Ascending aorta (tissue), 2 donors: ENCODE results near the gene MGST2. TPM values are rescaled to one million over a fixed set of nuclear protein-coding genes. Genes with fewer than 3 reads are reported as not detected.

Source experiments
- DNase-seq, 2 donors: peaks; one replicate each; pipeline ENCODE4 v3.0.0-alpha.2; 2019; ENCODE audit warnings: low spot score in 2 of 2
- H3K27ac ChIP-seq, 2 donors: fragments of 200-600 bp; sonication (generic); one replicate each; pipeline ENCODE4 v1.5.1; 2016 to 2017; ENCODE audit warnings: mild to moderate bottlenecking in 1 of 2
- H3K27me3 ChIP-seq: fragments of 200-600 bp; sonication (generic); one replicate; pipeline ENCODE4 v1.5.1; 2017
- H3K36me3 ChIP-seq, 2 donors: fragments of 200-600 bp; sonication (generic); one replicate each; pipeline ENCODE4 v1.5.1; 2016
- H3K4me1 ChIP-seq, 2 donors: fragments of 200-600 bp; sonication (generic); one replicate each; pipeline ENCODE4 v1.5.1; 2016 to 2017; ENCODE audit warnings: mild to moderate bottlenecking in 1 of 2
- H3K4me3 ChIP-seq, 2 donors: fragments of 200-600 bp; sonication (generic); one replicate each; pipeline ENCODE4 v1.5.1; 2016 to 2017; ENCODE audit warnings: mild to moderate bottlenecking in 1 of 2
- H3K9me3 ChIP-seq, 2 donors: fragments of 200-600 bp; sonication (generic); one replicate each; pipeline ENCODE4 v1.5.1; 2016
- CTCF ChIP-seq, 3 experiments: fragments of 200-600 bp in 2 of 3; fragments of 450-650 bp in 1 of 3; sonication (generic) in 2 of 3; IDR thresholded peaks; one replicate each; pipeline ENCODE4 v1.5.1; 2016 to 2019; ENCODE audit warnings: antibody characterized with exemption in 3 of 3, mild to moderate bottlenecking in 1 of 3, moderate library complexity in 1 of 3
- intact Hi-C: fragments of 100-400 bp; cut with DNase I; formaldehyde crosslinking; loops from one replicate; pipeline ENCODE4 v1.15.1; 2023
- total RNA-seq: library from RNA; depleted of rRNA; stranded (reverse); fragments of >200 nt; gene quantifications from one replicate; pipeline ENCODE4 v1.1.0, GENCODE V29; 2016

Gene MGST2
- 34.4 TPM for total RNA-seq

- intact Hi-C loops: loop anchor here (5.0 kb wide), 1 partner anchor 486 kb away; the partner anchor contains the start of gene MAML3
- H3K27ac ChIP-seq: peak within 1 kb of the TSS; percentile 69 to 88
- no peaks in the 10 kb centered on the region for H3K9me3 ChIP-seq
- no peaks in the 10 kb centered on the region for H3K36me3 ChIP-seq
- peak in 1 of 2 donors; percentile 81 for DNase-seq
- H3K27me3 ChIP-seq: no peaks in the 10 kb centered on the region
- TF ChIP-seq CTCF (IDR thresholded peaks at IDR 0.05): no peak
- peak within 1 kb of the TSS; percentile 61 to 64 for H3K4me3 ChIP-seq
- H3K4me1 ChIP-seq: peaks cover 2 to 9% of the 10 kb centered on the region in 2 donors
Observed at GRCh38 chr4:139665690-139666529, at the start of gene MGST2. Gene MGST2, plus strand, starts transcription at chr4:139665819. Its CDS starts 201 bp downstream, at chr4:139666020.

- DNase-seq: no peak
- H3K9me3 ChIP-seq: no peaks in the 10 kb centered on the region
- no peaks in the 10 kb centered on the region for H3K4me1 ChIP-seq
- no peak overlapping the region for H3K4me3 ChIP-seq
- H3K36me3 ChIP-seq: no peaks in the 10 kb centered on the region
- peak in 2 of 3 experiments; percentile 14 to 32 for TF ChIP-seq CTCF (IDR thresholded peaks at IDR 0.05)
- intact Hi-C loops: no loop called here
- H3K27ac ChIP-seq: no peak overlapping the region
- H3K27me3 ChIP-seq: no peaks in the 10 kb centered on the region
Observed at GRCh38 chr4:139617702-139618490, 47.7 kb upstream of the MGST2 start.

GRCh38 chr4:139619644-139620043, 46.0 kb upstream of the MGST2 start:
- Histone ChIP-seq H3K4me1 (no peaks in the 10 kb centered on the region), H3K27me3 (no peaks in the 10 kb centered on the region), H3K9me3 (no peaks in the 10 kb centered on the region), H3K4me3 (no peak overlapping the region), H3K36me3 (no peaks in the 10 kb centered on the region), H3K27ac (no peak overlapping the region)
- intact Hi-C loops: no loop called here
- peak in 1 of 3 experiments; percentile 28 for TF ChIP-seq CTCF (IDR thresholded peaks at IDR 0.05)
- DNase-seq: no peak

GRCh38 chr4:139622901-139623381, 42.7 kb upstream of the MGST2 start:
- Histone ChIP-seq H3K36me3 (no peaks in the 10 kb centered on the region), H3K4me3 (no peak overlapping the region), H3K27me3 (no peaks in the 10 kb centered on the region), H3K27ac (no peak overlapping the region), H3K4me1 (no peaks in the 10 kb centered on the region), H3K9me3 (no peaks in the 10 kb centered on the region)
- intact Hi-C loops: no loop called here
- no peak for DNase-seq
- no peak for TF ChIP-seq CTCF (IDR thresholded peaks at IDR 0.05)

GRCh38 chr4:139624441-139625092, 41.1 kb upstream of the MGST2 start:
- no peak overlapping the region for H3K27ac ChIP-seq
- intact Hi-C loops: no loop called here
- H3K9me3 ChIP-seq: no peaks in the 10 kb centered on the region
- no peaks in the 10 kb centered on the region for H3K36me3 ChIP-seq
- no peak for DNase-seq
- TF ChIP-seq CTCF (IDR thresholded peaks at IDR 0.05): no peak
- H3K4me3 ChIP-seq: no peak overlapping the region
- H3K4me1 ChIP-seq: no peaks in the 10 kb centered on the region
- H3K27me3 ChIP-seq: no peaks in the 10 kb centered on the region
